HEK293 (cell line): ENCODE data around the gene LARP1.

Experiments
- GFI1B ChIP-seq: fragments of 450-650 bp; formaldehyde crosslinking; IDR thresholded peaks from 2 replicates; pipeline ENCODE4 v1.5.1; 2016; ENCODE audit warnings: missing biosample characterization, missing genetic modification characterization
- GLIS1 ChIP-seq: fragments of 450-650 bp; formaldehyde crosslinking; IDR thresholded peaks from 2 replicates; pipeline ENCODE4 v1.5.1; 2016; ENCODE audit warnings: missing biosample characterization, missing genetic modification characterization
- KLF1 ChIP-seq: fragments of 450-650 bp; formaldehyde crosslinking; IDR thresholded peaks from 2 replicates; pipeline ENCODE4 v1.5.1; 2016; ENCODE audit warnings: missing biosample characterization, missing genetic modification characterization
- KLF17 ChIP-seq: fragments of 450-650 bp; formaldehyde crosslinking; IDR thresholded peaks from 2 replicates; pipeline ENCODE4 v1.5.1; 2016; ENCODE audit warnings: missing biosample characterization, missing genetic modification characterization
- MEIS1 ChIP-seq: sonication (generic); formaldehyde crosslinking; IDR thresholded peaks from 2 replicates; pipeline ENCODE4 v1.8.1; 2022; ENCODE audit warnings: missing genetic modification reagents, mild to moderate bottlenecking, borderline replicate concordance
- PATZ1 ChIP-seq: fragments of 450-650 bp; formaldehyde crosslinking; IDR thresholded peaks from 2 replicates; pipeline ENCODE4 v1.5.1; 2016; ENCODE audit warnings: missing biosample characterization, missing genetic modification characterization
- PRDM6 ChIP-seq: fragments of 450-650 bp; formaldehyde crosslinking; IDR thresholded peaks from 2 replicates; pipeline ENCODE4 v1.5.1; 2017; ENCODE audit warnings: missing biosample characterization, missing genetic modification characterization
- RBAK ChIP-seq: fragments of 450-650 bp; formaldehyde crosslinking; IDR thresholded peaks from 2 replicates; pipeline ENCODE4 v1.5.1; 2016; ENCODE audit warnings: missing biosample characterization, missing genetic modification characterization
- SCRT1 ChIP-seq: fragments of 450-650 bp; formaldehyde crosslinking; IDR thresholded peaks from 2 replicates; pipeline ENCODE4 v1.5.1; 2016; ENCODE audit warnings: missing biosample characterization, missing genetic modification characterization, borderline replicate concordance
- SP2 ChIP-seq: fragments of 450-650 bp; formaldehyde crosslinking; IDR thresholded peaks from 2 replicates; pipeline ENCODE4 v1.5.1; 2016; ENCODE audit warnings: missing biosample characterization, missing genetic modification characterization
- ZBTB6 ChIP-seq: fragments of 450-650 bp; formaldehyde crosslinking; IDR thresholded peaks from 2 replicates; pipeline ENCODE4 v1.5.1; 2017; ENCODE audit warnings: missing biosample characterization, missing genetic modification characterization
- ZBTB7A ChIP-seq: fragments of 450-650 bp; formaldehyde crosslinking; IDR thresholded peaks from 2 replicates; pipeline ENCODE4 v1.5.1; 2016; ENCODE audit warnings: low read depth, missing biosample characterization, missing genetic modification characterization
- ZEB2 ChIP-seq: fragments of 450-650 bp; formaldehyde crosslinking; IDR thresholded peaks from 2 replicates; pipeline ENCODE4 v1.5.1; 2016; ENCODE audit warnings: missing biosample characterization, missing genetic modification characterization
- ZNF140 ChIP-seq: fragments of 450-650 bp; formaldehyde crosslinking; IDR thresholded peaks from 2 replicates; pipeline ENCODE4 v1.5.1; 2016; ENCODE audit warnings: missing biosample characterization, missing genetic modification characterization
- ZNF175 ChIP-seq: fragments of 450-650 bp; formaldehyde crosslinking; IDR thresholded peaks from 2 replicates; pipeline ENCODE4 v1.5.1; 2016; ENCODE audit warnings: missing biosample characterization, missing genetic modification characterization
- ZNF248 ChIP-seq: fragments of 450-650 bp; formaldehyde crosslinking; IDR thresholded peaks from 2 replicates; pipeline ENCODE4 v1.5.1; 2017; ENCODE audit warnings: missing biosample characterization, missing genetic modification characterization
- ZNF26 ChIP-seq: fragments of 450-650 bp; formaldehyde crosslinking; IDR thresholded peaks from 2 replicates; pipeline ENCODE4 v1.5.1; 2016; ENCODE audit warnings: missing biosample characterization, missing genetic modification characterization
- ZNF362 ChIP-seq: fragments of 450-650 bp; formaldehyde crosslinking; IDR thresholded peaks from 2 replicates; pipeline ENCODE4 v1.5.1; 2016; ENCODE audit warnings: missing biosample characterization, missing genetic modification characterization
- ZNF426 ChIP-seq: fragments of 450-650 bp; formaldehyde crosslinking; IDR thresholded peaks from 2 replicates; pipeline ENCODE4 v1.5.1; 2017; ENCODE audit warnings: missing biosample characterization, missing genetic modification characterization, mild to moderate bottlenecking, inconsistent platforms, moderate library complexity
- ZNF488 ChIP-seq: fragments of 450-650 bp; formaldehyde crosslinking; IDR thresholded peaks from 2 replicates; pipeline ENCODE4 v1.5.1; 2016; ENCODE audit warnings: missing biosample characterization, missing genetic modification characterization
- ZNF521 ChIP-seq: fragments of 450-650 bp; formaldehyde crosslinking; IDR thresholded peaks from 2 replicates; pipeline ENCODE4 v1.5.1; 2017; ENCODE audit warnings: missing biosample characterization, mild to moderate bottlenecking, missing genetic modification characterization
- ZNF555 ChIP-seq: fragments of 450-650 bp; formaldehyde crosslinking; conservative IDR thresholded peaks from 2 replicates; pipeline ENCODE4 v1.5.1; 2017; ENCODE audit warnings: missing biosample characterization, mild to moderate bottlenecking, missing genetic modification characterization, inconsistent platforms
- ZNF580 ChIP-seq: fragments of 450-650 bp; formaldehyde crosslinking; IDR thresholded peaks from 2 replicates; pipeline ENCODE4 v1.5.1; 2016; ENCODE audit warnings: missing biosample characterization, missing genetic modification characterization
- ZNF629 ChIP-seq: fragments of 450-650 bp; formaldehyde crosslinking; IDR thresholded peaks from 2 replicates; pipeline ENCODE4 v1.5.1; 2017; ENCODE audit warnings: missing biosample characterization, missing genetic modification characterization
- ZNF639 ChIP-seq: fragments of 450-650 bp; formaldehyde crosslinking; IDR thresholded peaks from 2 replicates; pipeline ENCODE4 v1.5.1; 2016; ENCODE audit warnings: missing biosample characterization, missing genetic modification characterization
- ZNF654 ChIP-seq: fragments of 450-650 bp; formaldehyde crosslinking; IDR thresholded peaks from 2 replicates; pipeline ENCODE4 v1.5.1; 2016; ENCODE audit warnings: low read depth, missing biosample characterization, missing genetic modification characterization
- ZNF704 ChIP-seq: fragments of 450-650 bp; formaldehyde crosslinking; IDR thresholded peaks from 2 replicates; pipeline ENCODE4 v1.5.1; 2016; ENCODE audit warnings: missing biosample characterization, missing genetic modification characterization
- ZNF747 ChIP-seq: fragments of 450-650 bp; formaldehyde crosslinking; IDR thresholded peaks from 2 replicates; pipeline ENCODE4 v1.5.1; 2016; ENCODE audit warnings: missing biosample characterization, missing genetic modification characterization
- ZNF791 ChIP-seq: fragments of 450-650 bp; formaldehyde crosslinking; IDR thresholded peaks from 2 replicates; pipeline ENCODE4 v1.5.1; 2016; ENCODE audit warnings: missing biosample characterization, missing genetic modification characterization

Gene LARP1

GRCh38 chr5:154779105-154779504 lies 23.9 kb downstream of the LARP1 start (continued):
- 0 out of 2 replicates have a peak, but pooled peaks have one; percentile 0 for TF ChIP-seq ZNF654 (tag by site-specific recombination)
- no peak for TF ChIP-seq MEIS1 (CRISPR knock-in tag)
- TF ChIP-seq KLF17 (tag by site-specific recombination), result peak; percentile 44; the same call in 1 of the 2 replicates
- TF ChIP-seq GFI1B (tag by site-specific recombination), result no peak
- TF ChIP-seq RBAK (tag by site-specific recombination), result no peak
- no peak for TF ChIP-seq SP2
- TF ChIP-seq ZNF362 (tag by site-specific recombination), result peak; percentile 57; the same call in 1 of the 2 replicates
- TF ChIP-seq ZNF704 (tag by site-specific recombination), result no peak
- no peak for TF ChIP-seq KLF1
- no peak for TF ChIP-seq ZNF521
- no peak for TF ChIP-seq ZNF791 (tag by site-specific recombination)
- TF ChIP-seq PATZ1 (tag by site-specific recombination), result no peak
- TF ChIP-seq ZEB2 (tag by site-specific recombination), result peak; percentile 80
- TF ChIP-seq ZNF175 (tag by site-specific recombination), result no peak
- no peak for TF ChIP-seq ZNF140
- TF ChIP-seq ZNF747 (tag by site-specific recombination), result no peak
- TF ChIP-seq SCRT1 (tag by site-specific recombination), result no peak
- no peak for TF ChIP-seq ZBTB7A
- no peak for TF ChIP-seq ZNF426 (tag by site-specific recombination)
- no peak for TF ChIP-seq ZNF26 (tag by site-specific recombination)
- TF ChIP-seq PRDM6 (tag by site-specific recombination), result no peak
- TF ChIP-seq ZBTB6 (tag by site-specific recombination), result no peak
- TF ChIP-seq ZNF248, result no peak
- peak; percentile 48; the same call in 1 of the 2 replicates for TF ChIP-seq ZNF639
- TF ChIP-seq ZNF629 (tag by site-specific recombination), result peak; percentile 66
- no peak for TF ChIP-seq ZNF555 (tag by site-specific recombination)
- TF ChIP-seq ZNF580 (tag by site-specific recombination), result no peak
- TF ChIP-seq GLIS1 (tag by site-specific recombination), result no peak
- TF ChIP-seq ZNF488 (tag by site-specific recombination), result no peak
